ENCODE results near the gene CS.
"Not testable (repeated sequence)": the region's sequence is repeated elsewhere in the genome, so short reads cannot be mapped to it uniquely, and the experiment has no call there.

CS gene

DNA sequence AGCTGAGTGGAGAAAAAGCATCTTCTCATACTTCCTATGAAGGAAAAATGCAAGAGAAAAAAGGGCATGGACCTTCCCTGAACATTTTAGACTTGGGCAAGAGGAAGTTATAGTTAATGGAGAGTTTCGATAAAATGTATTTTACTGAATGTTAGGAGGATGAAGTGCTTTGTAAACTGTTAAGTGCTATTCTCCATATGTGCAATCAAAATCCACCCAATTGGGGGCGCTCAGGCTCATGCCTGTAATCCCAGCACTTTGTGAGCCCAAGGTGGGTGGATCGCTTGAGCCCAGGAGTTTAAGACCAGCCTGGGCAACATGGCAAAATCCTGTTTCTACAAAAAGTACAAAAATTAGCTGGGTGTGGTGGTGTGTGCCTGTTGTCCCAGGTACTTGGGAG is 17.5 kb upstream of the CS start:
- DNase-seq = no peak

DNA sequence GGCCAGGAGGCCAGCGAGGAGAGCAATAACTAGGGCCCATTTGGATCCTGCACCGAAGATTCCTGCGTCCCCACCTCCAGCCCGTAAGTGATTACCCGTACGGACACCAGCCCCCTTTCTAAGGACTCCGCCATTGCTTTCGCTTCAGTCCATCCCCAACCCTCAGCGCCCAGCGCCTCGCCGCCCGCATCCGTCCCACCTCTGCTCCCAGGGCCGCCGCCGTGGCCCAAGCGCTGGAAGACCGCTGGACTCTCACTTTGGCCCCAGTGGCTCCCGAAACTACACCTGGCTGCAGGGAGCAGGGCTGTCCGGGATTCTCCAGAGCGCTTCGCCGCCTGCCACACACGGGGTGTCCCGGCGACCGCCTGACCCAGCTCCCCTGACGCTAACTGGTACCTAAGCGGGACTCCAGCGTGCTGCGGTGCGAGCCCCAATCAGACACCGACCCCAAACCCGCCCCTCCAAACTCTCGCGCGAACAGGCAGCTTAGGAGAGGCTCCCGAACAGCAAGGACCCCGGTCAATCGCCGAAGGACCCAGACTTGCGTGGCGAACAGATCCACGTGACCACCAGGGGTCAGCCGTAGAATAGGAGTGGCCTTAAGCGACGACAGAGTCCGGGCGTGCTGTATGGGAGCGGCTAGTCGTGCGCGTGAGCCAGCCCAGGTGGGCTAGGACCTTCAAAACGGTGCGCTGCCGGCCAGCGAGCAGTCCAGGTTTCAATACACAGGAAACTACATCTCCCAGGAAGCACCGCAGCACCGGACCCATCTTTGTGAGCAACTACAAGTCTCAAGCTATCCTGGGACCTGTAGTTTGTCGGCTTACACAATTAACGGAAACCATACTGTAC is 15.7 kb upstream of the CS start, which contains the start of gene CNPY2:
TSS of gene CNPY2 (minus strand) at position 367 of the 852 bp plus-strand sequence. CDS start 771 bp downstream, outside the sequence.
- DNase-seq = peak; percentile 91

DNA sequence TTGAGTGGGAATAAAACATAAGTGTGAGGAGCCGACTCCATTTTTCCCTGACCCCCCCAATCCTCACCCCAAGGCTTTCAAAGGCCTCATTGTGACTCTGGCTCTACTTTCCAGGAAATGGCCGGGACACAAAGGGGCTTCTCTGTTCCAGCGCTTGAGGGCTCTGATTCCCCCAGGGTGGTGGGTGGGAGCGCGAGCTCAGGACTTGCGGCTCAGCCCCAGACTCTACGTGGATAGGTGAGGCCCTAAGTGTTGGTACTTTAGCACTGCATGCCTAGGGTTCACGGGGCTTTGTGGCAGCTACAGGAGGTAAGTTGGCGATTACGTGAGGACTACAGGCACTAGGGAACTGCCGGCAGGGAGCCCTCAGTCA is 15.1 kb upstream of the CS start:
- DNase-seq = no peak

DNA sequence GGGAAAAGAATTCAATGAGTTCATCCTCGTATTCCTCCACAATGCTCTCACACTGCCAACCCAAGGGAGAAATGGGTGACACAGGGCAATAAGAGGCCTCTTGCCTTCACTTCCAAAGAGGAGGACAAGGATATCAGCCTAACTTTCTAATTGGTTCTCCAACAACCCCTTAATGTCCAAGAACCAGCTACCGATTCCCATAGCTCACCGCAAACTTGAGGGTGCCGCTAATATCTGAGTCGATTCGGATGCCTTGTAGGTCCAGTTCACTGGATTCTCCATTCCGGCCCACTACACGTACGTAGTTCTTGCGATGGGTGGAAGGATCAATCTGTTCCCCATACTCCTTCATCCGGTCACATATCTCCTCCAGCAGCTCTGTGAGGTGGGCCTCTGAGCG is 10.9 kb upstream of the CS start:
- DNase-seq = no peak

DNA sequence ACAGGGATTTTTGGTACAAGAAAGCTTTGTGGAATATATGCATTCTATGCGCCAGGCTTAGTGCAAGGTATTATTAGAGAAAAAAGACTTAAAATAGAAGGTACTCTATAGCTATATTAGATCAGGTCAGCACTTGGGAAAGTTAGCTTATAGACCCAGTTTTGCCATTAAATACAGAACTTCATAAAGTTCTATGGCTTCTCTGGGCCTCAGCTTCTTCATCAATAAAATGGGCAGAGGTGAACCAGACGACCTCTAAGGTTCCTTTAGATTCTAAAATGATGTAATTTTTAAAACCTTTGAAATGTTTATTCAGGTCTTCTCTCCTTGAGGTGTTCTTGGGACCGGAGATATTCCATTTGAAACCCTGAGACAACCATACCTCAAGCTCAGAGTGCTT is 8.6 kb upstream of the CS start:
- no peak for DNase-seq

DNA sequence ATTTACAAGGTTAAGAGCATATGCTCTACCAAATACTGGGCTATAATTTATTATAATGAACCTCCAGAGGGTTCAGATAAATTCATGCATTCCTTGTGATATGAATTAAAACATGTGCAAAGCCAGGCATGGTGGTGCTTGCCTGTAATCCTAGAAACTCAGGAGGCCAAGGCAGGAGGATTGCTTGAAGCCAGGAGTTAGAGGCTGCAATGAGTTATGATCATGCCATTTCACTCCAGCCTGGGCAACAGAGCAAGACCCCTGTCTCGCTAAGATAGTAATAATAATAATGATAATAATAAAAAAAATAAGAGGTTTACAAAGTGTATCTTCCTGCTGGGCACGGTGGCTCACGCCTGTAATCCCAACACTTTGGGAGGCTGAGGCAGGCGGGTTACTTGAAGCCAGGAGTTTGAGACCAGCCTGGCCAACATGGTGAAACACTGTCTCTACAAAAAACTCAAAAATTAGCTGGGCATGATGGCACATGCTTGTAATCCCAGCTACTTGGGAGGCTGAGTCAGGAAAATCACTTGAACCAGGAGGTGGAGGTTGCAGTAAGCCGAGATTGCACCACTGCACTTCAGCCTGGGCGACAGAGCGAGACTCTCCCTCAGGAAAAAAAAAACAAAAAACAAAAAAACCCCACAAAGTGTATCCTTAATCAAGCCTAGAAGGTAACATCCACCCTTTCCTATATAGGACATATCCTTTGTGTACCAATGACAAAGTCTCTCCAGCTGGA is 7.3 kb upstream of the CS start:
- no peak for DNase-seq

DNA sequence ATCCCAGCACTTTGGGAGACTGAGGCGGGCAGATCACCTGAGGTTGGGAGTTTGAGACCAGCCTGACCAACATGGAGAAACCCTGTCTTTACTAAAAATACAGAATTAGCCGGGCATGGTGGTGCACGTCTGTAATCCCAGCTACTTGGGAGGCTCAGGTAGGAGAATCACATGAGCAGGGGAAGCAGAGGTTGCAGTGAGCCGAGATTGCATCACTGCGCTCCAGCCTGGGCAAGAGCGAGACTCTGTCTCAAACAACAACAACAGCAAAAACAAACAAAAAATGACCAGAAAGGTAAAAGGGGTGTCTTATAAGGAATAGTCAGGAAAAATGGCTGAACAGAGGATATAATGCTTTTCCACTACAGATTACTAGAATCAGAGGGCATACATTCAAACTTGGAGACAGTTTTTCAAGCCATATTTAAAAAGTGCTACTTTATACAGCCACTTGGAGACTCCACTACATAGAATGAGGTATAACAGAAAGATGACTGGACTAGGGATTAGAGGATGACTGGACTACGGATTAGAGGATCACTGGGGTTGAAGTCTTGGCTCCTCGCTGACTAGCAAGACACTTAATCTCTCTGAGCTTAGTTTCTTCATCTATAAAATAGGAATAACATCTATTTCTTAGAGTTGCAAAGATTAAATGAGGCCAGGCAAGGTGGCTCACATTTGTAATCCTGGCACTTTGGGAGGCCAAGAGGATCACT is 4.9 kb upstream of the CS start:
- DNase-seq = no peak

DNA sequence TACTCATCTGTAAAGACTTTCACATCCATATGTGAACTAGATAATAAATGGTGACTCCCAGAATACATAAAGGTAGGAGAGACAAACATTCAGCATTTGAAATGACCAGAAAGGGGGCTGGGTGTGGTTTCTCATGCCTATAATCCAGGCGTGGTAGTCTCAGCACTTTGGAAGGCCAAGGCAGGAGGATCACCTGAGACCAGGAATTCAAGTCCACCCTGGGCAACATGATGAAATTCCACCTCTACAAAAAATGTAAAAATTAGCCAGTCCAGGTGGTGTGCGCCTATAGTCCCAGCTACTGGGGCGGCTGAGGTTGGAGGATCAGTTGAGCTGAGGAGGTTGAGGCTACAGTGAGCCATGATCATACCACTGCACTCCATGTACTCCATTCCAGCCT is 4.1 kb upstream of the CS start:
- no peak for DNase-seq

DNA sequence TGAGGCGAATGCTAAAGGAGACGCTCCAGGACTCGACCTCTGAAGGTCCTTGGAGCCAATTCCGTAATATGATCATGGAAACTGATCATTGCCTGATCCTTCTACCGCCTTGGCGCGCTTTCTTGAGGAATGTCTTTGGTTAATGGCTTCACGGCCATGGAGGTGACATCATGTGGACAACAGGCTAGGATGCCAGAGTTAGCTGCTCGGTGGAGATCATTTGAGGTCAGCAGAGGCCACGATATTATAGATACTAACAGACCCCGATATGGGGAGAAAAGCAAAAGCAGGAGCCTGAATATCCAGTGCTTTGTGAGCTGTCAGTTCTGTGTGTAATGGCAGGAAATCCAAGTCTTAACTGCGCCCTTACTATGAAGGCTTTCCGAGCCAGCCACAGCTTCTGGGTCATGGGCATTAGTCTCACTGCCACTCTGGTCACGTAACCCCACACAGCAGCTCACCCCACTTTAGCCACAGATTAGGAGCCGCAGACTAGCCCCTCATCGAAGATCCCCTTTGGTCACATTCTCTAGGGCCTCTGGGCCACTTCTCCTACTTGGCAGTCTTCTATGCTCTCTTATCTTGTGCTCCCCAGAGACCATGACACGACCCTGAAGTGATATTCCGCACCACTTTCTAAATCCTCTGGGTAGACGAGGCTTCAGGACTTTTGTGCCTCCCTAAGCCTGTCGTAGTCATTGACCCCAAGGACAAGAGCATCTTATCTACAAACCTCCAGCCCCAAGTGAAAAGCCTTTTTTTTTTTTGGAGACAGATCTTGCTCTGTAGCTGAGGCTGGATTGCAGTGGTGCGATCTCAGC is 724 bp upstream of the CS start:
- DNase-seq = no peak

DNA sequence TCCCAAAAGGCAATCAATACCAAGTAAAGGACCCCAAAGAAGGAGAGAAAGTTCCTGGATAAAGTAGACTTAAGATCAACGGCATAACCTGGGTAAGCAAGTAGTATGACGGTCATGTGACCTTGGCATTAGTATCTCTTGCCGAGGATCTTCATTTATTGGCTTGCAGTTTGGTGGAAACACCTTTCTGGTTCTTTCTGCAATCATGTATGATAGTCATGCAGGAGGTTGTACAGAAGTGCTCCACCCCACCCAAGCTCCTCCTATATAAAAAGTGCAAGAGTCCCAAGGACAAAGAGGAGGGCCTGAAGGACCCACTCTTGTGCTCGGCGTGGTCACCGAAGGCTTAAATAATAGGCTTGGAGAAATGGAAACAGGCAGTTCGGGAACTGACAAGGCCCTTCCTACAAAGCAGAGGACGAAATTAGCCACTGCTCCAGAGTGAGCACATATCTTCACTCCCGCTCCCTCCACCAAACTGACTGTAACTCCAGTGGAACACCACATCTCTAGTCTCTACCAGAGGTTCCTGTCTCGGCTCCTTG is 750 bp downstream of the CS start:
- DNase-seq = peak; percentile 10 to 14

DNA sequence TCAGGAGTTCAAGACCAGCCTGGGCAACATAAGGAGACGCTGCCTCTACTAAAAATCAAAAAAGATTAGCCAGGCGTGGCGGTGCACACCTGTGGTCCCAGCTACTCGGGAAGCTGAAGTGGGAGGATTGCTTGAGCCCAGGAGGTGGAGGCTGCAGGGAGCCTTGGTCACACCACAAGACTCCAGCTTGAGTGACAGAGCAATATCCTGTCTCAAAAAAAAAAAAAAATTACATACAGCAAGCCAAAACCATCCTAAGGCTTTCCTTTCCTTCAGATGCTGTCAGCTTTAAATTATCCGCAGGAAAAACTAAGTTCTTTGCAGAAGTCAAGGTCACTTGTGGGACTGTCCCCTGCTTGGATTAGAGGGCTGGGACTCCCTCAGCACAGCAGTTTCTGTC is 1.3 kb downstream of the CS start:
- DNase-seq = no peak

DNA sequence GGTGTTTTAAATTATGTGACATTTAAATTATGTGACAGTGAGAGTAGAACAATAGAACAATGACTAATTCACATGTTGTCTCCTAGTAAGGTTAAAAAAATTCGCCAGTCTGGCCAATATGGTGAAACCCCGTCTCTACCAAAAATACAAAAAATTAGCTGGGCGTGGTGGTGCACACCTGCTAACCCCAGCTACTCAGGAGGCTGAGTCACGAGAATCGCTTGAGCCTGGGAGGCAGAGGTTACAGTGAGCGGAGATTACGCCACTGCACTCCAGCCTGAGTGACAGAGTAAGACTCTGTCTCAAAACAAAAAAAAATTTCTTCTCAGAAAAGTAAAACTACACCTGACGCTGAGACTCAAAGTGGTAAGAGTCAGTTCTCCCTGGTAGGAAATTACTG is 2.7 kb downstream of the CS start:
- DNase-seq = no peak

DNA sequence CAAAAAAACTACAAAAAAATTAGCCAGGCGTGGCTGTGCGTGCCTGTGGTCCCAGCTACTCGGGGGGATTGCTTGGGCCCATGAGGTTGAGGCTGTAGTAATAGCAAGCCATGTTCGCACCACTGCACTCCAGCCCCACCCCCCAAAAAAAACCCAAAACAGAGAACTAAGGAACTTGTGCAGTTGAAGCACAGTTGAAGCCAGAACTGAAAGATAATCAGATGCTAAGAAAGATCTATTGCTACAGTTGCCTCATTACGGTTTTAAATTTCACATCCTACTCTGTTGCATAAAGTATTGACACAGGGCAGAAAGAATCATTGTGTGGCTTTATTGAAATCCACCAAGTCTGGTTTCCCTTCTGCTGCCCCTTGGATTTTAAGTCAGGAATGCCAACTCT is 3.8 kb downstream of the CS start:
- no peak for DNase-seq

DNA sequence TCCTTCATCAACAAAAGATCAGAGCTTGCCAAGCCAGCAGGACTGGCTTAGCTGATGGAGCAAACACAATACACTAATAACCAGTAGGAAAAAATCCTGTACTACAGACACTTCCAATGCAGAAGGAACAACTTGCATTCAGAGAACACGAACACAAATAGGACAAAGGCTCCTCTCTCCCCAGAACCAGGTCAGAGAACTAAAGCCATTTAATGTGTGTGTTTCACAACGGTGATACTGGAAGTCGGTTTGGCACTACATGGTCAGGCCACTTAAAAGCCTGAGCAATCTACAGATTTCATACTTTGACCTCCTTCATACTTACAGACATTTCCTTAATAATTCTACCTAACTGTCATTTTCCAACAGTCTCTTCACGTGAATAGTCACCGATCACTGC is 6.3 kb downstream of the CS start:
- no peak for DNase-seq

DNA sequence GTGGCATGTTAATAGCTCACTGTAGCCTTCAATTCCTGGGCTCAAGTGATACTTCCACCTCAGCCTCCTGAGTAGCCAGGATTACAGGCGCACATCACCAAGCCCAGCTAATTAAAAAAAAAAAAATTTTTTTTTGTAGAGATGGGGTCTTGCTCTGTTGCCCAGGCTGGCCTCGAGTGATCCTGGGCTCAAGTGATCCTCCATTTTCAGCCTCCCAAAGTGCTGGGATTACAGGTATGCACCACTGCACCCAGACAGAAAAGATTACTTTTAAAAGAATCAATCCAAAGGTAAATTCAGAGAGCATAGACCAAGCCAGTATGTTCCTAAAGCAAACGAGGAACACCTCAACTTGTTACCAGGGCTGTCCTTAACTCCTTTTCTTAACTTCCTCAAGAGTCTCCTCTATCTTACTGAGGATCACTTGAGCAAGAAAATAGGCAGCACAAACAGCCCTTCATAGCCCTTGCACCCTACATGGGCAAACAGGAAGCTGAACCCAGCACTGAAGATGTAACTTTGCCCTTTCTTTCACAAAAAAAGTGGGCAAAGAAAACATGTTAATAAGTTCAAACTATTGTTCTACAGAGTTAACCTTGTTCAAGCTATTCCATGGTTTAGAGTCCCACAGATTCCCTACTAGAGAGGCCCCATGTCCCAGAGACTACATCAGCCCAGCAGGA is 11.3 kb downstream of the CS start:
- no peak for DNase-seq

DNA sequence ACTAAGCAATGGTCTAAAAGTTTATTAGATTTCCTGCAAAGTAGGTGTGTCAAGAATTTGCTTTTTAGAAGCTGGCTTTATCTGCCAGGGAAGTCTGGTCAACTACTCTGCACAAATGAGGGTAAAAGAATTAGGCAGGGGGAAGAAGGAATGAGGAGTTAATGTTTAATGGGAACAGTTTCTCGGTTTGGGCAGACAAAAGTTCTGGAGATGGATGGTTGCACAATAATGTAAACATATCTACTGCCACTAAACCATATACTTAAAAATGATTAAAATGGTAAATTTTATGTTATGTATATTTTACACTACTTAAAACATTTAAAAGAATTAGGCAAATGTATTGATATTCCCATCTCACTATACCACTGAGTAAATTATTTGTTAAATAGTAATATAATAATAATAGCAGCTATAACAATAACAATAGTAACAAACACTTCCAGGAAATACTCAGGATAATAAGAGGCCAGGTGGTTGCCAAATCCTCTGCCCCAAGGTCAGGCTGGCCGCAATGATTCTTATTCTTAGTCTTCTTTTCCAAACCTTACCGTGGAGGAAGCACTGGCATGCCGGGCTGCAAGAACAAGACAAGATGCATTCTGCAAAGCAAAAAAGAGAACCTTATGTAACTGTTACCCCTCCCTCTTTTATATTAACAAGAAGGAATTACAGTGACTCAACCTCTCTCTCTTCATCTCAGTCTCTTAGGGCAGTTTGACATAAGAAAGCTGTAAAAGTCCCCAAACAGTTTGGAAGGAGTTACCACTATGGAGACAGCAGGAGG is 13.9 kb downstream of the CS start:
- DNase-seq = no peak

DNA sequence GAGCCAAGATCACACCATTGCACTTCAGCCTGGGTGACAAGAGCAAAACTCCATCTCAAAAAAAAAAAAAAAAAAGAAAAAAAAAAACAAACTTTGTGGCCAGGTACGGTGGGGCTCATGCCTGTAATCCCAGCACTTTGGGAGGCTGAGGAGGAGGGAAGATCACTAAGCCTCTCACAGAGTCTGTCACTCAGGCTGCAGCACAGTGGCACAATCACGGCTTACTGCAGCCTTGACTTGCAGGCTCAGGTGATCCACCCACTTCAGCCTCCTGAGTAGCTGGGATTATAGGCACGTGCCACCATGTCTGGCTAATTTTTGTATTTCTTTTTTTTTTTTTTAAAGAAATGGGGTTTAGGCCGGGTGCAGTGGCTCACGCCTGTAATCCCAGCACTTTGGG is 15.9 kb downstream of the CS start:
- not testable (repeated sequence) for DNase-seq

DNA sequence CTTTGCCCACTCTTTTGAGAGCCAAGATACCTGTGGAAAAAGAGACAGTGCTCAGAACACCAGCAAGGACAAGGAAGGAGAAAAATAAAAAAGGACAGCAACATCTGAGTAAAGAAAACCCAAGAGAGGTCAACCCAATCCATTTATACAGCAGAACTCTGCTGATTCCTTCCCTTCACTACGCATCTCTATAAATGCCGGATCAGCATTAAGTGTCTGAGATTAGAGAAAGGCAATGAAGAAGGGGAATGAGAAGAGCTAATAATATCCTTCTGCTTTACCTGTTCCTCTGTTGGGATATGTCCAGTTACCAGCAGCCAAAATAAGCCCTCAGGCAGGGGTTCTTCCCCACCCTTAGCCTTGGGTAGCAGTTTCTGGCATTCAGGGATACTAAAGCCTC is 17.6 kb downstream of the CS start:
- no peak for DNase-seq

DNA sequence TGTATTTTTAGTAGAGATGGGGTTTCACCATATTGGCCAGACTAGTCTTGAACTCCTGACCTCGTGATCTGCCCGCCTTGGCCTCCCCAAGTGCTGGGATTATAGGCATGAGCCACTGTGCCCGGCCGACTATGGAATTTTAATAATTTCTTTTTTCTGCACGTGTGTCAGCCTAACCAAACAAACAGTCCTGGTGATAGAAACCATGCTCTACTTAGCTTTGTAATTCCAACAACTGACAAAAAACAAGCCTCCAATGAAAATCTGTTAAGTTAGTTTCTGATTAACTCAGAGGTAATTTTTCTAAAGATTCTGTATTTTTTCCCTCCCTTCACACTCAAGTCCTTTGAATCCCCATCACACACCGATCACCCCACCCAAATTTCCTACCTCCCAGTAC is 18.1 kb downstream of the CS start:
- DNase-seq = no peak

DNA sequence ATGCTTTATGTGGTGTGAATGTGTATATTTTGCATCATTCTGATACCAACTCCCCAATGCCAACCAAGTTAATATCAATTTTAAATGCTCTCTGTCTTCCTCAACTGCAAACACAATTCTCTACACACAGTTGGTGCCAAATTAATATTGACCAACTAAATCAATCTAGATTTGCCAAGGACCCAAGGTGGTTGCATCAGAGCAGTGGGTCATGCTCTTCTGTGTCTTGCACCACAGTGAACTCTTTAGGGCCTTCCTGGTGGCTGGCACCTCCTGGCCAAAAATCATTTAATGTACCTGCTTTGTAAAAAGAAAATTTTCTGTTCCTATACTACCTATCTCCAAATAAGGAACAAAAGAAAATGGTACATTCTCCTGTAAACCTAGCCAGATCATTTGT is 19.3 kb downstream of the CS start:
- no peak for DNase-seq

DNA sequence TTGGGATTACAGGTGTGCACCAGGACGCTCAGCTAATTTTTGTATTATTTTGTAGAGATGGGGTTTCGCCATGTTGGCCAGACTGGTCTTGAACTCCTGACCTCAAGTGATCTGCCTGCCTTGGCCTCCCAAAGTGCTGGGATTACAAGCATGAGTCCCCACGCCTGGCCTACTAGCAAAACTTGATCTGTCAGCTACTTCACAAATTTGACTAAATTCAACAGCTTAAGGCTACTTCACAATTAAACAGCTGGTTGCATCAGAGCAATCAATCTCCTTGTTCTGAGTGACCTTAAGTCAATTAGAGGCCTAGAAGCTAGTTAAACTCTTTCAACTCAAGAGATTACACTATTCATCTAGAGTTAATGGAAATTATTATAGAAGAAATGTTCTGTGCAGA is 21.2 kb downstream of the CS start:
- no peak for DNase-seq

Measured in activated CD4-positive, alpha-beta T cell treated with anti-CD3 and anti-CD28 coated beads, Interleukin-2, amount 50 U/mL, for 4 hours (primary cell).